SJSA1 (cell line): ENCODE results near the gene UNC13C. TPM values are rescaled to one million over a fixed set of nuclear protein-coding genes. Genes with fewer than 3 reads are reported as not detected.

ENCODE experiments used
- DNase-seq, 2 experiments: peaks; one replicate each; pipeline ENCODE4 v3.0.0-alpha.2; 2015 to 2020; ENCODE audit warnings: low spot score in 2 of 2, low read depth in 1 of 2
- H3K27ac ChIP-seq: fragments of 250-450 bp; sonication (Bioruptor Pico); 2 replicates; pipeline ENCODE4 v1.5.1; 2020; ENCODE audit warnings: mild to moderate bottlenecking, moderate library complexity
- H3K27me3 ChIP-seq: fragments of 250-450 bp; sonication (Bioruptor Pico); replicated peaks from 2 replicates; pipeline ENCODE4 v1.5.1; 2020; ENCODE audit warnings: mild to moderate bottlenecking, moderate library complexity
- H3K36me3 ChIP-seq: fragments of 250-450 bp; sonication (Bioruptor Pico); 2 replicates; pipeline ENCODE4 v1.5.1; 2020; ENCODE audit warnings: mild to moderate bottlenecking
- H3K4me1 ChIP-seq: fragments of 250-450 bp; sonication (Bioruptor Pico); replicated peaks from 2 replicates; pipeline ENCODE4 v1.6.1; 2021; ENCODE audit warnings: mild to moderate bottlenecking
- H3K4me3 ChIP-seq: fragments of 250-450 bp; sonication (Bioruptor Pico); 2 replicates; pipeline ENCODE4 v1.5.1; 2020; ENCODE audit warnings: mild to moderate bottlenecking
- H3K9me3 ChIP-seq: fragments of 250-450 bp; sonication (Bioruptor Pico); replicated peaks from 2 replicates; pipeline ENCODE4 v1.5.1; 2020; ENCODE audit warnings: mild to moderate bottlenecking
- total RNA-seq: library from RNA; depleted of rRNA; stranded (reverse); fragments of >200 nt; shearing (Covaris generic); gene quantifications from 2 replicates; pipeline ENCODE4 v1.2.3, GENCODE V29; 2014

UNC13C gene
- total RNA-seq, 1 experiment from 2014 or later, result not detected

DNA sequence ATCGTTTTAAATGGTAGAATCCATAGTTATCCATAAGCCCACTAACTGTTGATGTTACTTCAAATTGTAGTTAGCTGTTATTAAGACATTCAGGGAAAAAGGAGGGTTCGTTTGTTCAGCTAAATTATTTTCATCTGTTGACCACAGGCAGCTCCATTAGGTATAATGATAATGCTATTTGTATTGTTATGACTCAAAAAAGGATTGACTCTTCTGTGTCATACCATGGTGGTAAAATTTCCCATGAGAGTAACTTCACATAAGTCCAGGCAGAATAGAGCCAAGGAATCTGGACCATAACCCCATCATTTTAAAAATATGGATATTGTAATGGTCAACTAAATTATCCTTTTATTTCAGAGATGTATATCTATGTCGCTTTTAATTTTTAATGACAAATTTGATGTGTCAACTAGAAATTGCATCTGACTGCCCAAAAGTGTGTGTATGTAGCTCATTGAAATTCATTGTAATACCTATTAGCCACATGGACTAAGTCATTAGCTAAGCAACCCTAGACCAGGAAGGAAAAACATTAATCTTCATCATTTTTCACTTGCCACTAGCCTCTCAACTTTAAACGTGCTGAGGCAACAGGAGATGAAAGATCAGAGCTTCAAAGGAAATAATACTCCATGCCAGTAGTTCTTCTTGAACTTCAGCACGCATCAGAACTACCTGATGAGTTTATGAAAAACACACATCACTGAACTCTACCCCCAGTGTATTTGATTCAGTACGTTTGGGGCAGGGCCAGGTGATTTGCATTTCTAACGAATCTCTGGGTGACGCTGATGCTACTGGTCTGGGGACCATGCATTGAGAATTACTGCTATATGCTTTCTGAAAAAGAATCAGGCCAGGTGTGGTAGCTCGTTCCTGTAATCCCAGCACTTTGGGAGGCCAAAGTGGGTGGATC is 537.7 kb downstream of the UNC13C start:
- DNase-seq, result no peak
- H3K4me1 ChIP-seq, result no peaks in the 10 kb centered on the region
- H3K4me3 ChIP-seq, result no peak overlapping the region
- no peaks in the 10 kb centered on the region for H3K27me3 ChIP-seq
- H3K27ac ChIP-seq, result no peak overlapping the region
- H3K9me3 ChIP-seq, result no peaks in the 10 kb centered on the region
- H3K36me3 ChIP-seq, result no peaks in the 10 kb centered on the region

DNA sequence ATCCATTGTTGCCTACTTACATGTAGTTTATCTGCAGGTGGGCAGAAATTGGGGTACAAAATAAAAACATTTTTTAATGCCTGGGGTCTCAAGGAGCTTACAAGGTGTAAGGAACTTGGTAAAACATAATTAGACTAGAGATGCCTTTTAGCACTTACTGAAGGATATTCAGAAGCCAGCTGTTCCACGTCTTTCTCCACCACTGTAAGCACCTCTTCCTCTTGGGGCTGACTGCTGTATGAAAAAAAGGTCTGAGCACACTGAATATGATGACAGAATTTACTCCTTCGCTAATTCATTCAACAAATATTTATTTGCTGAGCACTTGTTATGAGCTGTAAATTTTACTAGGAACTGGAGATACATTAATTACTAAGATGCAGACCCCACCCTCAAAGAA is 539.1 kb downstream of the UNC13C start:
- H3K9me3 ChIP-seq, result no peaks in the 10 kb centered on the region
- H3K4me1 ChIP-seq, result no peaks in the 10 kb centered on the region
- H3K36me3 ChIP-seq, result no peaks in the 10 kb centered on the region
- H3K27ac ChIP-seq, result no peak overlapping the region
- no peaks in the 10 kb centered on the region for H3K27me3 ChIP-seq
- no peak for DNase-seq
- no peak overlapping the region for H3K4me3 ChIP-seq

DNA sequence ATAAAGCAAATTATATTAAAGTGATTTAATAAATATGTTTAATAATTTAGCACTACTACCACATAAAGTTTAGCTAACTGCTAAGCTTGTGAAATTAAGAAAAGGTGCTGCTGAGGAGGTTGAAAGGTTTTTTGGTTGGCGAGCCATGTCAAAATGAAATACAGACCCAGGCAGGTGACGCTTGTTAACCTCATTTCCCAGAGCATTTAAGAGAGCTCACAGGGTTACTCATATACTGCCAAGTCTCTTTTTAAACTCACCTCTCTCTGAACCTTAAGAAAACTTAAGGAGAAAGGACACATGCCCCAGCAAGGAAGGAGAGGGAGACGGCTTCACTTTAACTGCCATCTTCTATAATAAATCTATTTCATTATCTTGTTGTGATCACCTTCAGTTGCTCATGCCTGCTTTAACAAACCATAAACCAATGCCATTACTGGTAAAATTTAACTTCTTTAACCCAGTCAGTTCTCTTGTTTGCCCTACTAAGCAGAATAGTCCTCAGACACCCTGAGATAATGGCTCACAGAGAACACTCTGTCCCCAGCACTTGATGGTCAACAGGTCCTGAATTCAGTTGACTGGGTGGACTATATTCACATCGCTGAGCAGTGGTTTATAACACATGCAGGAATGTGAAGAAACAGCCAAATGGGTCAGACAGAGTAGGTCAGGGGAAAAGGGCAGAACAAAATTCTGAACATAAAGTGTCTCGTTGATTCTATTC is 540.1 kb downstream of the UNC13C start:
- Histone ChIP-seq H3K9me3 (no peaks in the 10 kb centered on the region), H3K27ac (no peak overlapping the region), H3K4me1 (no peaks in the 10 kb centered on the region), H3K36me3 (no peaks in the 10 kb centered on the region), H3K27me3 (no peaks in the 10 kb centered on the region), H3K4me3 (no peak overlapping the region)
- no peak for DNase-seq

DNA sequence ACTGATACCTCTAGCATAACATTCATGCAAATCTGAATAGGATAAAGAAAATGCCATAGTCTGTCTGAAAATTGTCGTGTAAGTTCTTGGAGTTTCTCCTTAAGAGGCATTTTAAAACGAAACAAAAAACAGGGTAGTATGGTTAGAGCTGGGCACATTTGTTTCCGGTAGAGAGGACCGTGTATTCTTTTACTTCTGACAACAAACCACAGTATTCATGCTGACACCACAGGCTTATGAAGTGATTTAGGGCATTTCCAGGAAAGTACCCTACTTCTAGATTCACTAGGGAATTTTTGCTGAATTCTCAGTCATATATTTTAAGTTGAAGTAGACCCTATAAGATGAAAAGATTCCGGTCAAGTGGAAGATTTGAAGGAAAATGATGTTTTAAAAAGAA is 541.3 kb downstream of the UNC13C start:
- H3K36me3 ChIP-seq, result no peaks in the 10 kb centered on the region
- no peaks in the 10 kb centered on the region for H3K27me3 ChIP-seq
- no peak overlapping the region for H3K27ac ChIP-seq
- H3K4me1 ChIP-seq, result no peaks in the 10 kb centered on the region
- no peak overlapping the region for H3K4me3 ChIP-seq
- no peaks in the 10 kb centered on the region for H3K9me3 ChIP-seq
- no peak for DNase-seq

DNA sequence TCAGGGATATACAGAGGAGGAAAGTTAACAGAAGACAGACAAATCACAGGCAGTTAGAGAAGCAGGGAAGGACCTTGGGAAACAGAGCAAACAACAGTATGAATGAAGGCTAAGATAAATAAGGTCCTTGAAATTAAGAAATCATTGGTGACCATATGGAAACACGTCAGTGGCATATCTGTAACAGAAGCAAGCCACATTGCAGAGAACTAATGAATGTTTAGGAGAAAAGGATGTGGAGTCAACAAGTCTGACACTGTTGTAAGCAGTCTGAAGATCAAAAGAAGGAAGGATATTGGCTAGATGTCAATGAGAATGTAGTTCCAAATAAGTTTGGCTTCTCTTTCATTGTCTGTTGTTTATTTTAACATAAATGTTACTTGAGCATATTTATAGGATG is 542.4 kb downstream of the UNC13C start:
- no peaks in the 10 kb centered on the region for H3K9me3 ChIP-seq
- no peak overlapping the region for H3K27ac ChIP-seq
- no peaks in the 10 kb centered on the region for H3K36me3 ChIP-seq
- no peak overlapping the region for H3K4me3 ChIP-seq
- H3K4me1 ChIP-seq, result no peaks in the 10 kb centered on the region
- no peak for DNase-seq
- H3K27me3 ChIP-seq, result no peaks in the 10 kb centered on the region

DNA sequence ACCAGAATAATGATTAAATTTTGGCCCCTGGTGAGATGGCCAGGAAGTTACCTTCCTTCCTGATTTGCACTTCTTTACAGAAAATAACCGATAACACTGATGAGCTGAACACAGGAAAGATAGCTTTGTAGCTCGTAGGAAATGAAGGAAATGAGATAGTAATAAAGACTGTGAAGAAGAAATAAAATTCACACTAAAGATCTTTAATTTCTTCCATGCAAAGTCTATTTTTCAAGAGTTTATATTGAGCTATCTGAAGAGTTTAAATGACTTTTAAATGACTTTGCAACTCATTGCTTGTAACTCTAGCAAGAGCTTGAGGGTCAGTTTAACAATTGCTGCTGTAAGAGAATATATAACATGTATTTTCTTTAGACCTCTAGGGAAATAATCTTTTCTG is 543.0 kb downstream of the UNC13C start:
- Histone ChIP-seq H3K4me3 (no peak overlapping the region), H3K9me3 (no peaks in the 10 kb centered on the region), H3K4me1 (no peaks in the 10 kb centered on the region), H3K36me3 (no peaks in the 10 kb centered on the region), H3K27me3 (no peaks in the 10 kb centered on the region), H3K27ac (no peak overlapping the region)
- DNase-seq, result no peak

DNA sequence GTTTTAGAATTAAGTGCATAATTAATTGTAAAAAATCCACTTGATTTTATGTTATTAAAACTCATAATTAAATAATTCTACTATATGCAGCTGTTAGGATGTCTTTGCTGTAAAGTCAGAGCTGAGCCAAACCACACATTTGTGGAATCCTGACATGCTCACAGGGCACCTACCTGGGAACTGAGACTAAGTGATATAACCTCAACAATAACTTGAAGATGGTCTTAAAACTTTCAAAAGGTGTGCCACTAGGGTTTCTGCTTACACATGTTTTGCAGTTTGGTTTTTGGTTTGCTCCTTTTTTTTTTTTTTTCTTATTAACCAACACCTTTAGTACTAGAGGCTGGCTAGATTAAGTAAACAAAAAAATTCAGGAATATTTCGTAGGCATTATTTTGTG is 549.8 kb downstream of the UNC13C start:
- H3K36me3 ChIP-seq, result no peaks in the 10 kb centered on the region
- no peak overlapping the region for H3K4me3 ChIP-seq
- DNase-seq, result no peak
- no peaks in the 10 kb centered on the region for H3K27me3 ChIP-seq
- H3K27ac ChIP-seq, result no peak overlapping the region
- H3K4me1 ChIP-seq, result no peaks in the 10 kb centered on the region
- H3K9me3 ChIP-seq, result no peaks in the 10 kb centered on the region; the same call in none of the 2 replicates

DNA sequence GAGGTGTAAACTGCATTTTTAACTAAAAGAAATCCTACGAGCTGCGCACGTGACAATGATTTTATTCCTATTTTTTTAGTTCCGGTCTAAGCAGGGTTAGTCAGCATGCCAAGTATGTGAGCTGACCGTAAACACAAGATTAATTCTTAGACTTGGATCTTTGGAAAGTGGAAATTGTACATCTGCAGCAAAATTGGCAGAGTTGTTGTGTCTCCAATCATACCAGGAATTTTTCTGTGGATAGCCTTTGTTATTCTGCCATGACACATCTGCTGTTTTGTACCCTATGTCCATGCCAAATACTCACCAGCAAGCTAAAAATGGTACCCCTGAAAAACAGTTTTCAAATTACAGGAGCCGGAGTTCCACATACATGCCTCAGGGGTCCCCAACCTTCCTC is 562.5 kb downstream of the UNC13C start:
- H3K4me3 ChIP-seq, result no peak overlapping the region
- H3K36me3 ChIP-seq, result no peaks in the 10 kb centered on the region
- H3K27me3 ChIP-seq, result no peaks in the 10 kb centered on the region
- no peaks in the 10 kb centered on the region for H3K9me3 ChIP-seq
- H3K27ac ChIP-seq, result no peak overlapping the region
- DNase-seq, result no peak
- no peaks in the 10 kb centered on the region for H3K4me1 ChIP-seq

DNA sequence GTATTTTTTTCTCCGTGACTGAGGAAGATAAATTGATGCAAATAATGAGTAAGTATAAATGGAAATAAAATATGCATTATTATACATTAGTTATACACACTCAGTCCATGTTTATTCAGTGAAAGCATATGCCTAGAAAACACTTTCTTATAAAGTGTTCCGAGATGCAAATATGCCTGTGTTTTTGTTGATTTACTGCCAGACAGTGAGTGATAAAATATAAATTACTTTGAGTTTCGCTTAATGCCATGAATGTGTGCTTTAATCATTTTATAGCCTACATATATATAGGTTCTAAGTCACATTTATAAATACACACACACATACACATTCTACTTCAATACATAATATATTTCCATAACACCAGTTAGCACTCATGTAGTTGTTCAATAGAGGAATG is 569.2 kb downstream of the UNC13C start:
- Histone ChIP-seq H3K9me3 (no peaks in the 10 kb centered on the region), H3K27me3 (no peaks in the 10 kb centered on the region), H3K4me3 (no peak overlapping the region), H3K36me3 (no peaks in the 10 kb centered on the region), H3K4me1 (no peaks in the 10 kb centered on the region), H3K27ac (no peak overlapping the region)
- DNase-seq, result no peak

DNA sequence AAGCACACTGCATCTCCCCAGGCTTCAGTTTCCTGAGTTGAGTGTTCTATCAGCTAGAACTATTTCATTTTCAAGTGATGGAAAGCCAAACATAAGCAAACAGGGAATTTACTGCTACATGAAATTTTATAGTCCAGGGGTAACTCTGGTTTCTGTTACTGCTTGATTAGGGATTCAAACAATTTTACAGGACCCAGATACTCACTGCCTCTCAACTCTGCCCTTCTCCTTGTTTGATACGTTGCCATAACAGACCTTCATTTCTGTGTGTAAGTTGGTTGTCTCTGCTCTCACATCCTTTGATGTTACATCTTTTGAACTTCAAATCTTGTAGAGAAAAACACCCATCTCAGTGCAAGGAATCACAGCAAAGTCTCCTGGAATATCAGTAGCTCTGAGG is 572.7 kb downstream of the UNC13C start:
- Histone ChIP-seq H3K4me1 (no peaks in the 10 kb centered on the region), H3K27ac (no peak overlapping the region), H3K36me3 (no peaks in the 10 kb centered on the region), H3K4me3 (no peak overlapping the region), H3K27me3 (no peaks in the 10 kb centered on the region), H3K9me3 (peaks cover 4% of the 10 kb centered on the region; the same call in 1 of the 2 replicates)
- no peak for DNase-seq

DNA sequence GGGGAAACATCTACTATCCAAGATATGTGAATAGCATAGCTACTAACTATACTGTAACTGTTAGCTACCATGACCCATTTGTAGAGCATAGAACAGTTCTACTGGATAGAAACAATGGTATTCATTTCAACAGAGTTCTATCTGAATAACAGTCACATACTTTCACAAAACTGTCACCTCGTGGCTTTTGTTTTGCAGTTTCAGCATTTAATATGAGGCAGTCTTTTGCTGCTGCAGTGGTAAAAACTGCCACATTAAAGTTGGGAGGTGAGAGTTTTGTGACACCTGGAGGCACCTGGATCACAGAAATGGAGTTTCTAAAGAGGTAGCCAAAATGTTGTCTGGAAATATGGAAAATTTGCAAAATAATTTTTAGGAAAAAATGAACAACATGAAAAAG is 578.0 kb downstream of the UNC13C start:
- Histone ChIP-seq H3K4me1 (no peaks in the 10 kb centered on the region), H3K27me3 (no peaks in the 10 kb centered on the region), H3K27ac (no peak overlapping the region), H3K9me3 (peaks cover 7% of the 10 kb centered on the region; the same call in 1 of the 2 replicates), H3K4me3 (no peak overlapping the region), H3K36me3 (no peaks in the 10 kb centered on the region)
- DNase-seq, result no peak

DNA sequence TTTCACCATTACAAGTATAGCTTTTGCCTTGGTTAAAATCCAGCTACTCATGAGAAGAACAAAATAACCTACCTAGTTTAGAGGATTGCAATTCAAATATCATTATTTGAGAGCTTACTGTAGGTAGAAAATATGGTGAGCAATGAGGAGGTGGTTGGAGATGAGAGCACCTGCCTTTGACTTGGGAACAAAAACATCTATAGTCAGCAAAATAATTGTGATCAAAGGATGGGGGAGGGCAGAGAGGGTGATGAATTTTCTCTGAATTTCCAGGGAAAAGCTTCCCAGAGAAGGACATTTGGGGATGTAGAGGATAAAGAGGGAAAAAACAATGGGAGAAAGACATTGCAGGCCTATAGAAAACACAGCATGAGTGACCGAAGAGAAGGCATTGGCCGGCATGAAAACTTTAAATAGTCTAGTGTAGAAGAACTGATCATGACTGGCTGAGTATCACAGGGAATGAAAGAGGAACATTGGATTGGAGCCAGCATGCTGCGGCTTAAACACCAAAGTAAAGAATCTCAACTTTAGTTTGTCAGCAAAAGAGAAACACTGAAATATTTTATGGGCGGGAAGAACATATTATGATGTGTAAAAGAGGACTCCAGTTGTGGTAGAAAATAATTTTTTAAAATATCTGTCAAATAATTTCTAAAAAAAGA is 581.3 kb downstream of the UNC13C start:
- no peak overlapping the region for H3K27ac ChIP-seq
- H3K9me3 ChIP-seq, result 0 out of 2 replicates have a peak, but pooled peaks cover 3% of the 10 kb centered on the region
- H3K4me1 ChIP-seq, result no peaks in the 10 kb centered on the region
- H3K4me3 ChIP-seq, result no peak overlapping the region
- no peaks in the 10 kb centered on the region for H3K36me3 ChIP-seq
- DNase-seq, result no peak
- H3K27me3 ChIP-seq, result no peaks in the 10 kb centered on the region

DNA sequence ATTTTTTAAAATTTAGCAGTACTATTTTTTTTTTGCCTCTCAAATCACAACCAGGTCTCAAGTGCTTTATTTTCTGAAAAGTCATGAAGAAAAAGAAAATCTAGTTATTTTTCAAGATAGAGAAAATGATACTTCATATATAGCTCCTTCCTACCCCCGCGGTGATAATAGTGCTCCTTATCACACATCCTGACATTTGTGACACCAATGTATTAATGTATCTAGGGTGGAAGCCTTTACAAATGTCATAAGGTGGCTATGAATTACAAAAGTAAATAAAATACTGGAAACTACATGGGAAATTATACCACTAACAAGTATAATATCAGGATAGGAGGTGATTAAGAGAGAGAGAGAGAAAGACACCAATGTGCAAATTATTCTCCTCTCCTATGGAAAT is 582.2 kb downstream of the UNC13C start:
- Histone ChIP-seq H3K9me3 (0 out of 2 replicates have a peak, but pooled peaks cover 3% of the 10 kb centered on the region), H3K36me3 (no peaks in the 10 kb centered on the region), H3K4me3 (no peak overlapping the region), H3K4me1 (no peaks in the 10 kb centered on the region), H3K27ac (no peak overlapping the region), H3K27me3 (no peaks in the 10 kb centered on the region)
- no peak for DNase-seq

DNA sequence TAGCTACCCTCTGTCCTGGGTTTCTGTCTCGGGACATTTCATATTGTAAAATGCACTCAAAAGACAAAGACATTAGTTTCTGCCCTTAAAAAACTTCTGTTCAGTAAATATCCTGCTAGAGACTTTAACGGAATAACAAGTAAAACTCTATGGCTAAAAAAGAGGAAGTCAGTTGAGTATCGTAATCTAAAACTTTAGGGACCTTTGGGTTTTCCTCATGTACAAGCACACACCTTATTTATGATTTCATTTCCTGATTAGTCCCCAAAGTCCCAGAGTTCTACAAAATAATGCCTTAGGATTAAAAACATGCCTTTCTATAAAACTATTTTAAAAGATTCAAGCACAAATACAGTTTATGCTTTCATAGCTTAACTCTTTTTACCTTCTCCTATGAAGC is 585.9 kb downstream of the UNC13C start:
- Histone ChIP-seq H3K4me1 (no peaks in the 10 kb centered on the region), H3K27ac (no peak overlapping the region), H3K27me3 (no peaks in the 10 kb centered on the region), H3K36me3 (no peaks in the 10 kb centered on the region), H3K4me3 (no peak overlapping the region), H3K9me3 (no peaks in the 10 kb centered on the region)
- no peak for DNase-seq
